ENCODE results near the gene DOCK7.

DNA sequence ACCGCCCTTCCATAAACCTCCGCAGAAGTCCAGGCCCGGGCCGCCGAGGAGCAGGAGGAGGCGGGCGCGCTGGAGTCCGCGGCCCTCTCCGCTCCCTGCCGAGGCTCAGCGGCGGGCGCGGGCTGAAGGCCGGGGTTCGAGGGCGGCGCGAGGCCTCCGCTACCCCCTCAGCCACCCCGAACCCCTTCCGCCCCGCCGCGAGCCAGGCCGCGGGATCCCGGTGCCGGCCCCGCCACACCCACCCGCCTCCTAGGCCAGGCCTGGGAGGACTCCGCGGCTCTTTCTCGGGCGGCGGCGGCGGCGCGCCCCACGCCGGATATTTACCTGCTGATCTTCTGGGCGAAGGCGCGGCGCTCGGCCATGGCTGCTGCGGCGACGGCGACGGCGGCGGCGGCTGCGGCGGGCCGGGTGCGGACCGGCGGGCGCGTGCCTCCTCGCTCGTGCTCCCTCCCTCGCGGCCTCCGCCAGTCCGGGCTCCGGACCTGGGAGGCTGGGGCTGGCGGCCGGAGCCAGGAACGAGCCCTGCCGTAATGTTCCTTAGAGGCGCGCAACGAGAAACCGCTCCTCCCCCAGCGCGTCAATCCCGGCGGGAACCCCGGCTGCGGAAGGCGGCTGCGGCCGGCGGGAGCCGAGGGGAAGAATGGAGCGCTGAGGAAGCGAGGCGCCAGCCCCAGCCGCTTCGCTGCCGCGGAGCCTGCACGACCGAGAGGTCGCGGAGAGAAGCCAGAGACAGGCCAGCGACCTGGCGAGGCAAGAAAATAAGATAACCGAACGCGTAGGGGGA is at the start of gene DOCK7:
- TF ChIP-seq, protein P1, sequence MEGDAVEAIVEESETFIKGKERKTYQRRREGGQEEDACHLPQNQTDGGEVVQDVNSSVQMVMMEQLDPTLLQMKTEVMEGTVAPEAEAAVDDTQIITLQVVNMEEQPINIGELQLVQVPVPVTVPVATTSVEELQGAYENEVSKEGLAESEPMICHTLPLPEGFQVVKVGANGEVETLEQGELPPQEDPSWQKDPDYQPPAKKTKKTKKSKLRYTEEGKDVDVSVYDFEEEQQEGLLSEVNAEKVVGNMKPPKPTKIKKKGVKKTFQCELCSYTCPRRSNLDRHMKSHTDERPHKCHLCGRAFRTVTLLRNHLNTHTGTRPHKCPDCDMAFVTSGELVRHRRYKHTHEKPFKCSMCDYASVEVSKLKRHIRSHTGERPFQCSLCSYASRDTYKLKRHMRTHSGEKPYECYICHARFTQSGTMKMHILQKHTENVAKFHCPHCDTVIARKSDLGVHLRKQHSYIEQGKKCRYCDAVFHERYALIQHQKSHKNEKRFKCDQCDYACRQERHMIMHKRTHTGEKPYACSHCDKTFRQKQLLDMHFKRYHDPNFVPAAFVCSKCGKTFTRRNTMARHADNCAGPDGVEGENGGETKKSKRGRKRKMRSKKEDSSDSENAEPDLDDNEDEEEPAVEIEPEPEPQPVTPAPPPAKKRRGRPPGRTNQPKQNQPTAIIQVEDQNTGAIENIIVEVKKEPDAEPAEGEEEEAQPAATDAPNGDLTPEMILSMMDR (IDR thresholded peaks at IDR 0.05 in 8 of 11, conservative IDR thresholded peaks at IDR 0.05 in 3 of 11) = no peak
- no peak for TF ChIP-seq POLR2A (IDR thresholded peaks at IDR 0.05)
